Measurements from ENCODE around the gene ZYX.

DNA sequence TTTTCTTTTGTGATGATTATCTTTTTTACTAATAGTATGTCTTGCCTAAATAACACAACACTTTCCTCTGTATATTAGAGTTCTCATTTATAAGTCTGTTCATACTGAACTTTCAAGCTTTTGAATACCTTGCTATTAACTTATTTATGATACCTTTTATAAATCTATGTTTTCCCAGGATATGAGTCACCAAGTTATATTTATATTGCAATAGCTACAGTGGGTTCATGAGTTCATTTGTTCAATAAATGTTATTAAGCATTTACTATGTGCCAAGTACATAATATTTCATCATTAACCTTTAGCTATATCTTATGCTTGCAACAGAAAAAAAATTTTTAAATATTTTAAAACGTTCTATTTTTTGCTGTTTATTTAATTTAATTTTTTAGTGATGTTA lies 46.9 kb upstream of the ZYX start:
- no peak for TF ChIP-seq FOXK2 (conservative IDR thresholded peaks at IDR 0.05 in 1 of 2, IDR thresholded peaks at IDR 0.05 in 1 of 2; ENCODE audit: low read depth in 2 of 2)
- TF ChIP-seq, protein P1, sequence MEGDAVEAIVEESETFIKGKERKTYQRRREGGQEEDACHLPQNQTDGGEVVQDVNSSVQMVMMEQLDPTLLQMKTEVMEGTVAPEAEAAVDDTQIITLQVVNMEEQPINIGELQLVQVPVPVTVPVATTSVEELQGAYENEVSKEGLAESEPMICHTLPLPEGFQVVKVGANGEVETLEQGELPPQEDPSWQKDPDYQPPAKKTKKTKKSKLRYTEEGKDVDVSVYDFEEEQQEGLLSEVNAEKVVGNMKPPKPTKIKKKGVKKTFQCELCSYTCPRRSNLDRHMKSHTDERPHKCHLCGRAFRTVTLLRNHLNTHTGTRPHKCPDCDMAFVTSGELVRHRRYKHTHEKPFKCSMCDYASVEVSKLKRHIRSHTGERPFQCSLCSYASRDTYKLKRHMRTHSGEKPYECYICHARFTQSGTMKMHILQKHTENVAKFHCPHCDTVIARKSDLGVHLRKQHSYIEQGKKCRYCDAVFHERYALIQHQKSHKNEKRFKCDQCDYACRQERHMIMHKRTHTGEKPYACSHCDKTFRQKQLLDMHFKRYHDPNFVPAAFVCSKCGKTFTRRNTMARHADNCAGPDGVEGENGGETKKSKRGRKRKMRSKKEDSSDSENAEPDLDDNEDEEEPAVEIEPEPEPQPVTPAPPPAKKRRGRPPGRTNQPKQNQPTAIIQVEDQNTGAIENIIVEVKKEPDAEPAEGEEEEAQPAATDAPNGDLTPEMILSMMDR (IDR thresholded peaks at IDR 0.05 in 2 of 3, conservative IDR thresholded peaks at IDR 0.05 in 1 of 3; ENCODE audit: insufficient read depth in 2 of 3, low read depth in 1 of 3, low read length in 3 of 3) = no peak
- TF ChIP-seq, protein P2, sequence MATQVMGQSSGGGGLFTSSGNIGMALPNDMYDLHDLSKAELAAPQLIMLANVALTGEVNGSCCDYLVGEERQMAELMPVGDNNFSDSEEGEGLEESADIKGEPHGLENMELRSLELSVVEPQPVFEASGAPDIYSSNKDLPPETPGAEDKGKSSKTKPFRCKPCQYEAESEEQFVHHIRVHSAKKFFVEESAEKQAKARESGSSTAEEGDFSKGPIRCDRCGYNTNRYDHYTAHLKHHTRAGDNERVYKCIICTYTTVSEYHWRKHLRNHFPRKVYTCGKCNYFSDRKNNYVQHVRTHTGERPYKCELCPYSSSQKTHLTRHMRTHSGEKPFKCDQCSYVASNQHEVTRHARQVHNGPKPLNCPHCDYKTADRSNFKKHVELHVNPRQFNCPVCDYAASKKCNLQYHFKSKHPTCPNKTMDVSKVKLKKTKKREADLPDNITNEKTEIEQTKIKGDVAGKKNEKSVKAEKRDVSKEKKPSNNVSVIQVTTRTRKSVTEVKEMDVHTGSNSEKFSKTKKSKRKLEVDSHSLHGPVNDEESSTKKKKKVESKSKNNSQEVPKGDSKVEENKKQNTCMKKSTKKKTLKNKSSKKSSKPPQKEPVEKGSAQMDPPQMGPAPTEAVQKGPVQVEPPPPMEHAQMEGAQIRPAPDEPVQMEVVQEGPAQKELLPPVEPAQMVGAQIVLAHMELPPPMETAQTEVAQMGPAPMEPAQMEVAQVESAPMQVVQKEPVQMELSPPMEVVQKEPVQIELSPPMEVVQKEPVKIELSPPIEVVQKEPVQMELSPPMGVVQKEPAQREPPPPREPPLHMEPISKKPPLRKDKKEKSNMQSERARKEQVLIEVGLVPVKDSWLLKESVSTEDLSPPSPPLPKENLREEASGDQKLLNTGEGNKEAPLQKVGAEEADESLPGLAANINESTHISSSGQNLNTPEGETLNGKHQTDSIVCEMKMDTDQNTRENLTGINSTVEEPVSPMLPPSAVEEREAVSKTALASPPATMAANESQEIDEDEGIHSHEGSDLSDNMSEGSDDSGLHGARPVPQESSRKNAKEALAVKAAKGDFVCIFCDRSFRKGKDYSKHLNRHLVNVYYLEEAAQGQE (IDR thresholded peaks at IDR 0.05; ENCODE audit: borderline replicate concordance) = no peak
- TF ChIP-seq, protein P2 (CRISPR knock-in tag; IDR thresholded peaks at IDR 0.05; ENCODE audit: low read depth) = no peak
- TF ChIP-seq ZNF644 (tag; IDR thresholded peaks at IDR 0.05; ENCODE audit: low read depth) = no peak
- no peak for TF ChIP-seq ZFP30 (CRISPR knock-in tag; IDR thresholded peaks at IDR 0.05; ENCODE audit: borderline replicate concordance)
- TF ChIP-seq MAZ (CRISPR knock-in tag; conservative IDR thresholded peaks at IDR 0.05 in 1 of 2, IDR thresholded peaks at IDR 0.05 in 1 of 2) = no peak
- TF ChIP-seq, protein P3, sequence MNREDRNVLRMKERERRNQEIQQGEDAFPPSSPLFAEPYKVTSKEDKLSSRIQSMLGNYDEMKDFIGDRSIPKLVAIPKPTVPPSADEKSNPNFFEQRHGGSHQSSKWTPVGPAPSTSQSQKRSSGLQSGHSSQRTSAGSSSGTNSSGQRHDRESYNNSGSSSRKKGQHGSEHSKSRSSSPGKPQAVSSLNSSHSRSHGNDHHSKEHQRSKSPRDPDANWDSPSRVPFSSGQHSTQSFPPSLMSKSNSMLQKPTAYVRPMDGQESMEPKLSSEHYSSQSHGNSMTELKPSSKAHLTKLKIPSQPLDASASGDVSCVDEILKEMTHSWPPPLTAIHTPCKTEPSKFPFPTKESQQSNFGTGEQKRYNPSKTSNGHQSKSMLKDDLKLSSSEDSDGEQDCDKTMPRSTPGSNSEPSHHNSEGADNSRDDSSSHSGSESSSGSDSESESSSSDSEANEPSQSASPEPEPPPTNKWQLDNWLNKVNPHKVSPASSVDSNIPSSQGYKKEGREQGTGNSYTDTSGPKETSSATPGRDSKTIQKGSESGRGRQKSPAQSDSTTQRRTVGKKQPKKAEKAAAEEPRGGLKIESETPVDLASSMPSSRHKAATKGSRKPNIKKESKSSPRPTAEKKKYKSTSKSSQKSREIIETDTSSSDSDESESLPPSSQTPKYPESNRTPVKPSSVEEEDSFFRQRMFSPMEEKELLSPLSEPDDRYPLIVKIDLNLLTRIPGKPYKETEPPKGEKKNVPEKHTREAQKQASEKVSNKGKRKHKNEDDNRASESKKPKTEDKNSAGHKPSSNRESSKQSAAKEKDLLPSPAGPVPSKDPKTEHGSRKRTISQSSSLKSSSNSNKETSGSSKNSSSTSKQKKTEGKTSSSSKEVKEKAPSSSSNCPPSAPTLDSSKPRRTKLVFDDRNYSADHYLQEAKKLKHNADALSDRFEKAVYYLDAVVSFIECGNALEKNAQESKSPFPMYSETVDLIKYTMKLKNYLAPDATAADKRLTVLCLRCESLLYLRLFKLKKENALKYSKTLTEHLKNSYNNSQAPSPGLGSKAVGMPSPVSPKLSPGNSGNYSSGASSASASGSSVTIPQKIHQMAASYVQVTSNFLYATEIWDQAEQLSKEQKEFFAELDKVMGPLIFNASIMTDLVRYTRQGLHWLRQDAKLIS (CRISPR knock-in tag; IDR thresholded peaks at IDR 0.05) = no peak
- TF ChIP-seq RAD21 (CRISPR knock-in tag; conservative IDR thresholded peaks at IDR 0.05 in 1 of 2, IDR thresholded peaks at IDR 0.05 in 1 of 2) = no peak
- TF ChIP-seq ZNF23 (CRISPR knock-in tag; IDR thresholded peaks at IDR 0.05) = no peak
- TF ChIP-seq, protein P4, sequence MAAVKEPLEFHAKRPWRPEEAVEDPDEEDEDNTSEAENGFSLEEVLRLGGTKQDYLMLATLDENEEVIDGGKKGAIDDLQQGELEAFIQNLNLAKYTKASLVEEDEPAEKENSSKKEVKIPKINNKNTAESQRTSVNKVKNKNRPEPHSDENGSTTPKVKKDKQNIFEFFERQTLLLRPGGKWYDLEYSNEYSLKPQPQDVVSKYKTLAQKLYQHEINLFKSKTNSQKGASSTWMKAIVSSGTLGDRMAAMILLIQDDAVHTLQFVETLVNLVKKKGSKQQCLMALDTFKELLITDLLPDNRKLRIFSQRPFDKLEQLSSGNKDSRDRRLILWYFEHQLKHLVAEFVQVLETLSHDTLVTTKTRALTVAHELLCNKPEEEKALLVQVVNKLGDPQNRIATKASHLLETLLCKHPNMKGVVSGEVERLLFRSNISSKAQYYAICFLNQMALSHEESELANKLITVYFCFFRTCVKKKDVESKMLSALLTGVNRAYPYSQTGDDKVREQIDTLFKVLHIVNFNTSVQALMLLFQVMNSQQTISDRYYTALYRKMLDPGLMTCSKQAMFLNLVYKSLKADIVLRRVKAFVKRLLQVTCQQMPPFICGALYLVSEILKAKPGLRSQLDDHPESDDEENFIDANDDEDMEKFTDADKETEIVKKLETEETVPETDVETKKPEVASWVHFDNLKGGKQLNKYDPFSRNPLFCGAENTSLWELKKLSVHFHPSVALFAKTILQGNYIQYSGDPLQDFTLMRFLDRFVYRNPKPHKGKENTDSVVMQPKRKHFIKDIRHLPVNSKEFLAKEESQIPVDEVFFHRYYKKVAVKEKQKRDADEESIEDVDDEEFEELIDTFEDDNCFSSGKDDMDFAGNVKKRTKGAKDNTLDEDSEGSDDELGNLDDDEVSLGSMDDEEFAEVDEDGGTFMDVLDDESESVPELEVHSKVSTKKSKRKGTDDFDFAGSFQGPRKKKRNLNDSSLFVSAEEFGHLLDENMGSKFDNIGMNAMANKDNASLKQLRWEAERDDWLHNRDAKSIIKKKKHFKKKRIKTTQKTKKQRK (IDR thresholded peaks at IDR 0.05; ENCODE audit: borderline replicate concordance, low read depth, low read length) = no peak
- TF ChIP-seq SMARCA4 (IDR thresholded peaks at IDR 0.05) = no peak
- no peak for TF ChIP-seq NCOA4 (IDR thresholded peaks at IDR 0.05; ENCODE audit: partially characterized antibody)

All from K562 (cell line).